ENCODE results near the gene KCNIP4.

Gene KCNIP4

DNA sequence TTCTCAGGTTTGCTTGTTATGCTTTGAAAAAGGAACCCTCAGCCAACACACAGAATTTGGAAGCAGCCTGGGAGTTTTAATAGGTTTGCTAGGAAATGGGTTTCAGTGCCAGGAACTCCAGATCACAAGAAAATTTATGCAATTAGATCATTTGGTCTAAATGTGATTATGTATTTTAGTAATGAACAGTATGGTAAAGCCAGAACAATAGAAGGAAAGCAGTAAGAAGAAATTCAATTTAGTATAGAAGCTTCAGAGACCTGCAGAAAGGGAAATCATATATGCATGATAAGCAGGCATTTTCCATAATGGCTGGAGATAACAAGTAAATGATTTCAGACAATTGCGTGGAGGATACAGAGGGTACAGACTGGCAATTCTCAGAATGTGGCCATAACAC lies 184.7 kb downstream of the KCNIP4 start:
- no peak for DNase-seq (ENCODE audit: low read depth)

DNA sequence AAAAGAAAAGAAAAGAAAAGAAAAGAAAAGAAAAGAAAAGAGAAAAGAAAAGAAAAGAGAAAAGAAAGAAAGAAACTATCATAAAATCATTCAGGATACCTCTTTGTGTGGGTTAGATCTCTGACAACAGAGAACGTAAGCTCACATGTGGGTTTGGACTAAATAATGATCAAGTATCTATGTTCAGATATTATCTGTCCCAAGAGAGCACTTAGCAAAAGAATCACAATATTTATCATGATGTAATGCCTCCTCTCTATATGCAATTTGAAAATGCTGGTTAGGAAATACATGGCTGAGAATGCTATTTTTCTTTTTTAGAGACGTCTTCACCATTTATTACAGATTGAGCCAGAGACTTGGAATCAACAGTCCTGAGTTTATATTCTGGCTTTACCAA lies 191.3 kb downstream of the KCNIP4 start:
- no peak for DNase-seq (ENCODE audit: low read depth)

DNA sequence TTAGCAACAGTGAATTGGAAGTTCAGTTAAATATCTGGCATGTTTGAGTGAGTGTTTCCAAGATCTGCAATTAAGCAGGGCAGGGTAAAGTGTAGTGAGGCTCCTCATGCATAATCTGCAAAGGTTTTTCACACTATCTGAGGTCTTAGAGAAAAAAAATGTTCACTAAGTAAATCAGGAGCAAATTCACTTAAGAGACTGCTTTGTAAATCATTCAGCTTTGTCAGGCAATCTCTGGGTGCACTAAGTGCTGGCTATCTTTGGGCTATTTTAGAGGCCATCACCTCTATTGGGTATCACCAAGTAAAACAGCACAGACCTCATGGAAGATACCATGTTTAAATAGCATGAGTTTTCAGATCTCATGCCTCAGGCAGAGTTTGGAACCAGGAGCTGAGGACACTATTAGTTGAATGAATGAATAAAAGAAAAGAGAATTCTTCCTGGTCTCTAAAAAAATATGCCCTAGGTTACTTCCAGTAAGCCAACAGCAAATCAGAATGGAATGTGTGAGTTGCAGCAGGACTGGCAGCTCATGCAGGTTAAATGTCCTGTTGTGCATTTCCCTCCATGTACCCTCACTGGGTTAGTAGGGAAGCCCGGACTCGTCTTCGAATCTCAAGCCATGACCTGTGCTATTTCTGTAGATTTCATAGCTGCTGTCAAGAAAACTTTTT lies 195.3 kb downstream of the KCNIP4 start:
- no peak for DNase-seq (ENCODE audit: low read depth)

DNA sequence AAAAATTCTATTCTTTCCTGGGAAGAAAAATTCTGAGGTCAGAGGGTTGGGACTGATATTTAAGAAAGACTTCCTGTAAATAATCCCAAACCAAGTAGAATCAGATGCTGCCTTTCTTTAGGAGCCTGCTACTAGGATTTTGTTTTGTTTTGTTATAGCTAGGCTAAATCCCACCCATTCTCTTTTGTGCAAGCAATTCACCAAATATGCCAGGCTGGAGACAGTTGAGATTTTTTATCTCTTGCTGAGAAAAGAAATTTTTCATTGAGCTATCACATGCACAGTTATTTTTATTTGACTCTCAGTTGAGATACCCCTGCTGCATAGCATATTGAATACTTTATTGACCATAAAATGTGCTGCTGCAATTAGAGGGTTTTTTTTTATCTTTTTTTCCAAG lies 196.0 kb downstream of the KCNIP4 start:
- DNase-seq (ENCODE audit: low read depth) = no peak

DNA sequence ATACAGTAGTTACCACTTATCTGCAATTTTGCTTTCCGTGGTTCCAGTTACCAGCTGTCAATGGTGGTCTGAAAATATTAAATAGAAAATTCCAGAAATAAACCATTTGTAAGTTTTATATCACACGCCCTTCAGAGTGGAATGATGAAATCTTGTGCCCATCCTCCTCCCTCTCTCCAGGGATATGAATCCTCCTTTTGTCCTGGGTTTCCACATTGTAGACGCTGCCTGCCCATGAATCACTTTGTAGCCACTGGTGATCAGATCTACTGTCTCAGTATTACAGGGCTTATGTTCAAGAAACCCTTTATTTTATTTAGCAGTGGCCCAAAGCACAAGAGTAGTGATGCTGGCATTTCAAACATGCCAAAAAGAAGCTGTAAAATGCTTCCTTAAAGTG lies 198.6 kb downstream of the KCNIP4 start:
- no peak for DNase-seq (ENCODE audit: low read depth)

DNA sequence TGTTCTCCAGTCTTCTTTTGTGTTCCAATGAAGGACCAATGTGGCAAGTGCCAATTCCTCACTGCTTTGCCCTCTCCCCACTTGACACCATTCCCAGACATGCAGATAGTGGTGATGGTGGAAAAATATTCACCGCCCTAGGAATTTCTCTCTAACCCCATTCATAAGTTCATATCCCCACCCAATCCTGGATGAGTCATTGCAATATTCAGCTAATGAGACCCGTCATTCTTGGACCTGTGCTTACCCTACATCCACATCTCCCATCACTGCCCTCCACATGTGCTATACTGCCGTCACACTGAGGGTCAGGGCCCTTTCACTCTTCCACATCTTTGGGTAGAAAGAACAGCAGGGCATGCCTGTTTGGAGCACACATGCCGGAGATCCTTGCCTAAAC lies 199.2 kb downstream of the KCNIP4 start:
- DNase-seq (ENCODE audit: low read depth) = no peak

DNA sequence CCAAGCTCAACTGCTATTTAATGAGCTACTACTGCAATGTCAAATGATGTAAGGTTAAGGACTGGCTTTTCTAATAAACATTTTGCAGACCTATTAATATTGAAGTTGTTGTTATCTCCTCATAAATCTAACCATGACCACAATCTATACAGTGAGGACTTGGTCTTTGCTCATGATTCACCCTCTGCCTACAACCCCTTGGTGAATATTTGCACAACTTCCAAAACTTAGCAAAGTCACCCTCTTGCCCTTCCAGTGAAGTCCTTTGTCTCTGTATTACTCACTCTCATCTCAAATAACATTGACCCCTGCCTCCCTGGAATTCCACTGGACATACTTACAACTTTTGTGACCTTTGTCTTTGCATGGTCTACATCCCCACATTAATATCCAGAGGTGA lies 204.5 kb downstream of the KCNIP4 start:
- DNase-seq (ENCODE audit: low read depth) = no peak

DNA sequence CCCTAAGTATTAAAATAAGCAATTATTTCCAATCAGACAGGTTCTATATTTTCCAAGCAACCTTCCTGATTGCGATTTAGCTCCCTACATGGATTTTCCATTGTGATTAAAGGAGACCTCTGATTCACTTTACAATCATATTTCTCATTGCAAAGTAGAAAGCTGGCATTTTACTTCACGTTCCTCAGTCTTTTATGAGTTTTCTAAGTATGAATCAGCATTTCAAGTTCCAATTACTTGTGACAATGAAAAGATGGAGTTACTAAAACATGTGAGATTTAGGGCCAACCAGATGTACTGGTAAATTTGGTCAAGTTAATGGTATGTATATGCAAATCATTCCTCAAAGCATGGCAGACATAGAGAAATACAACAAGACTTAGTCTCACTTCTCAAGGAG lies 206.2 kb downstream of the KCNIP4 start:
- DNase-seq (ENCODE audit: low read depth) = no peak

DNA sequence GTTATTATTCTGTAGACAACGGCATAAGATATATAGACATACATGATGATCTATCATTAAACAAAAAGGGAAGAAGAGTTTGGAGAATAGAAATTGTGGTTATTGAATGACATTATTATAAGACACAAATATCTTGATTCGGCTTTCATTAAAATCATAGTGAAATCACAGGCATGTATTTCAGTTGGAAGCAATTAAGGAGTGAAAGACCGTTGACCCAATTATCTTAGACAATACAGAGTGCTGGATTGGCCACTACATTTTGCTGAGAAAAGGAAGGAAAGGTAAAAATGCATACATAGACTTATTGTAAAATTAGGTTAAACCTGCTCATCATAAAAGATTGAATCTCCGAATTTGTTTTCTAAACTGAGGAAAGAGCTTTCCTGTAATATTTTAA lies 209.8 kb downstream of the KCNIP4 start:
- no peak for DNase-seq (ENCODE audit: low read depth)

DNA sequence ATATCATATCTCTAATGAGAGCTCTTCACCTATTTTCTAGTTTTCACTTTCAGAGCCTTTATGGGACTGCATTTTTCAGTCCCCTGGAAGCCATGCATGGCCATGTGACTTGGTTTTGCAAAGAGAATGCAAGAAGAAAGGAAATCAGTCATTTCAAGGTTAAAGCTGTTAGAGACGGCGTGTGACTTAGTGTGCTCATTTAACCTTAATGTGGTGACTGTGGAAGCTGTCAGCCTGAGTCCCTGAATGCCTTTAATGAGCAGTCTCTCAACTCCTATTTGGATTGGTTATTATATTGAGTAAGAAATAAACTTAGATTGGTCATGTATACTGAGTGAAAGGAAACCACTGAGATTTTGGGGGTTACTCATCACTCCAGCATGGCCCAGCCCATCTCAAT lies 212.7 kb downstream of the KCNIP4 start:
- DNase-seq (ENCODE audit: low read depth) = no peak

DNA sequence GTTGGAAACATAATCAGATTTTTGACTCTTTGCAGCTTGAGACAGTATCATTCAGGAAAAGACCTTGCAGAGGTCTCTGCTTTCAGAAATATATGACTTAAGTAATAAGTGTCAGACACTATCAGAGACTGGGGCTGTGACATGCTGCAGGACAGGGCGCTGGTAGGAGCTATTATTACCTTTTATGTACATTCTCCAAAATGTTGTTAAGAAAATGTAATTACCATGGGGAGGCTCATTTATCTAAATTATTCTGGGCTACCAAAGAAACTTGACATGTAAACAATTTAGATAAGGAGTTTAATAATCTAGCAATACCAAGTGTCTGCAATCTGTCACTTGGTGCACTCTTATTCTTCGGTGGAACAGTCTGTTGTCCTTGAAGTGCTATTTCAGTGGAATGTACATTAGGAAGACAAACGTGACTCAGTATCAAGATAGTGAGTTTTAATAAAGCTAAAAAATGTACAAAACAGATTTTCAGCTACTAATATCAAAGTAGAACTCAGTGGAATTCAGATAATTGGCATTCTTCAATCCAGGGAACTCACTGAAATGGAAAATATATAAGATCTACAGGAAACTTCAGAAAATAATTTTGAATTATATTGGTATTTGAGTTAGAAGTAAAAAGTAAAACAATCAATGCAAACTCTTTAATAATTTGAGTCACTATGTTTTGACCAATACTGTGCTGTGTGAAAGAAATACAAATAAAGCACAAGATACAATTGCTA lies 214.5 kb downstream of the KCNIP4 start:
- no peak for DNase-seq (ENCODE audit: low read depth)

DNA sequence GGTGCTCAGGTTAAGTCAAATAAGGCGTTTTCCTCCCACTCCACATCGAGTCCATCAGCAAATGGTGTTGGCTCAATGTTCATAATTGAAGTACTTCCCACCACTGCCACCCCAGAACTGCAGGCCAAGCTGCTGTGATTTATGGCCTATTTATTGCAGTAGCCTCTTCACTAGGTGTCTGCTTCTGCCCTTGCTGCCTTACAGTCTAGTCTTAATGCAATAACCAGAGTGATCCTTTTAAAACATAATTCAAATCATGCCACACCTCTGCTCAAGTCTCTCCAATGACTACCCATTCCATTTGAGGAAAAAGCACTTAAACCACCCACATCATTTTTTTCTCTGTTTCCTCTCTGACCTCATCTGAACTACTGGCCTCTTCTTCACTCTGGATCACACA lies 220.3 kb downstream of the KCNIP4 start:
- no peak for DNase-seq (ENCODE audit: low read depth)

DNA sequence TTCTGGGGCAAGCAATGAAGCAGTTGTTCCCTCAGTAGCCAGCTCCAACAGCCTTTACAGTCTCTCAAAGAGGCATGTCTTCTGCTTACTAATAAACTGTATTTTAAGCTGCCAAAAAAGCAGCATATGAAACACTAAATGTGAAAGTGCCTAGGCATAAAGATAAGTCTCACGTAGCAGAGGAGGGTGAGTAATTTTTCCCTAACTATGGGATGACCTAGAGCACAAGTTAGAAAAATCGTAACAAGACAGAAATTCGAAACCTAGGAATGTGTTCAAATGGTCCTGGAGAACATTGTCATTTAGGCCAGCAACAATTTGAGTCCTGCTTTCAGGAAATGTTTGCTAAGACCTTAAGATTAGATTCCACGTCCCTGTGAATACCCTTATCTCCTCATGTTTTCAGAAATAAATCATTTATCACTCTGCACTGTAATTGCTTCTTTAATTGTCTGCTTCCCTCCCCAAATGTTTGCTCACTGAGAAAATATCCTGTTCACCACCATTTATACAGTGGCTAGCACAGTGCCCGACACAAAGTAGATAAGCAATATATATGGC lies 222.2 kb downstream of the KCNIP4 start:
- no peak for DNase-seq (ENCODE audit: low read depth)

DNA sequence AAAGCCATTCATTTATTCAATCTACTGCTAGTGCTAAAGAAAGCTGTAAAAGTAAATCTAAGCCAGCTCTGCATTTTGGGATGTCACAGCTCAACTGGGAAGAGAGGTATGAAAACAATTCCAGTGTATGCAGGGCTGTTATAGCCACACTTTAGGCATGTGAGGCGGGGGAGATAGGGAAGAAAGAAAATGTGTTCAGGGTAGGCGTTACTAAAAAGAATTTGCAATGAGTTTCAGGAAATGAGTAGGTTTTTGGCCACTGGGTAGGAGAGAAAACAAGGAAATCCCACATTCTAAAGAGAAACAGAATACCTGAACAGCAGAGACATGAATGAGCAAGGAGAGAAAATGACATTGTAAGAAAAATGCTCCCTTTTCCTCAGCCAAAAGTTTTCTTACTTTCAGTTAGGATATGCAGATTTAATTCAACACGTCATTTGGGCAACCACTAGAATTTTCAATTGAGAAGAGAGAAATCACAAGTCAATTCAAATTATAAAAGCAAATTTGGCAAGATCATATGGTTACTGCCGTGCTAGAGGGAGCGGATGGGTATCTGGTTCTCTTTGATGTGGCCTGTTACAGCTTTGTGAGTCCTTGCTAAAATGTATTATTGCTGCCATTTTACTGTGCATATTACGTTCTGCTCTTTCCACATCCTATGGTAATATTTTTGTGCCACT lies 226.3 kb downstream of the KCNIP4 start:
- DNase-seq (ENCODE audit: low read depth) = no peak

DNA sequence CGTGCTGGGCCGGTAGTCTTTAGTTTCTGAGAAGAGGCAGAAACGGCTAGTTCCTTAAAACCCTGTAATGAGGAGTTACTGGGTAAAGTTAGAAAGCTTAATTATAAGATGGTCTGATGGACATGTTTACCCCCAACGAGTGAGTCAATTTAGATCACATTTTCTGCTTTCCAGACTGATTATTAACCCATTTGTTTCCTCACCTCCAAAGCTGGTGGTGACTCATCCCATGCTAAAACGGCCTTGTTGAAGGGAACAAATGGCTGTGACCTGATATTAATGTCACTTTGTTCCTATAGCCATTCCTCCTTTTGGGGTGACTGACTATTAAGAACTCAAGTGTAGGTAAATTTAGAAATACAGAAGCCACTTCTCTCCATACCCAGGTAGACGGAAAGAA lies 232.0 kb downstream of the KCNIP4 start:
- DNase-seq (ENCODE audit: low read depth) = no peak

DNA sequence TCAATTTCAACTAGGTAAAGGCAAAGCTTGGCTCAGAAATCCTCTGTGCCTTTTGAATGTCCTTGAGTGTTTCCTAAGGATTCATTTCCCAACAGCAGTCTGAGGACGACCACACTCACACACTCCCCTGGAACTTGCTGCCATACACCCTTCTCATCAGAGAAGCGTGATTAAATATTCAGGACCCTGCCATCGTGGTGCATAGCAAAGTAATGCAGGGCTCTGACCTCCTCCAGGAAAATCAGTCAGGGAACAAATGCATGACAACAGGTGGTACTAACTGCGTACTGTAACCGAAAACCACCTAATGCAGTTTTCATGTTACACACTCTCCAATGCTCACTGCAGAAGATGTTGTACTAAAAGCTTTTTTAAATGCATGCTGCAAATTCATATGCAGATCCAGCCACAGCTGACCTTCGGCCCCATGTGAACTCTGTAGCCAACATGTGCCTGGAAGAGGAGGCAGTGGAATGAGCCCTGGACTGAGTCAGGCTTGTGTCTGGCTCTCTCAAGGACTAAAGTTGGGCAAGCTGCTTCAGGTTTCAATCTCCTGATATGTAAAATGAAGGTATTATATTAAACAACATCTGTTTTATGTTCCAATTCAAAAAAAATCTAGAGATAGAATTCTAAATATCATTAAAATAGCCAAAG lies 238.3 kb downstream of the KCNIP4 start:
- DNase-seq (ENCODE audit: low read depth) = no peak

DNA sequence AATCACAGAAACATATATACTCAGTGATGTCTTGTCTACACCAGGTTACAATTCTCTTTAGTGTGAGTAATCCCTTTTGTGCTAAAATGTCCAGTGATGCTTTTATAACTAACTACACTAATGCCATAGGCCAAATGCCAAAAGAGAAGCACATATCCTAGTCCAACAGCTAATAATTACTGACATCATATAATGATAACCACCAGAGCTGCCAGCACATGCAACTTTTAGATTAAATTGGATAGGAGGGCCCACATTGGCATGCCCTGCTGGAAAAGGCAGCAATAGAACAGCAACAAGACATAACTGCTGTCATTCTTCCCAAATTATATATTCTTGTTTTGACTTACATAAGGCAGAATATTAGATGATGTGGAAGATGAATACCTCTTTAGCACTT lies 238.8 kb downstream of the KCNIP4 start:
- no peak for DNase-seq (ENCODE audit: low read depth)

DNA sequence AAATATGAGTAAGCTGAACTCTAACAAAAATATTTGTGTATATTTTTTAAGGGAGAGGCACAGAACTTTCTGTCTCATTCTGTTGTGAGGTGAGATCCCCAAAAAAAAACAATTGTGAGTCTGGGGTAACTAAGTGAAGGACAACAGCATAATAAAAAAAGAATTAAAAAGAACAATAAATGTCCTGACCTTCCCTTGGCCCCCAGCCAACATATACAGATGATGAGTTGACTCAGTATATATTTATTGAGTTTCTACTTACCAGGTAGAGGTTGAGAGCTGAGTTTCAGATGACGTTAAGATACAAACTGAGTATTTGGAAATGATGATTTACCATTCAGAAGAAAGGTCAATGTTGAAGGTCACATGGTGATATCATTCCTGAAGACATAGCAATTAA lies 239.5 kb downstream of the KCNIP4 start:
- DNase-seq (ENCODE audit: low read depth) = no peak

DNA sequence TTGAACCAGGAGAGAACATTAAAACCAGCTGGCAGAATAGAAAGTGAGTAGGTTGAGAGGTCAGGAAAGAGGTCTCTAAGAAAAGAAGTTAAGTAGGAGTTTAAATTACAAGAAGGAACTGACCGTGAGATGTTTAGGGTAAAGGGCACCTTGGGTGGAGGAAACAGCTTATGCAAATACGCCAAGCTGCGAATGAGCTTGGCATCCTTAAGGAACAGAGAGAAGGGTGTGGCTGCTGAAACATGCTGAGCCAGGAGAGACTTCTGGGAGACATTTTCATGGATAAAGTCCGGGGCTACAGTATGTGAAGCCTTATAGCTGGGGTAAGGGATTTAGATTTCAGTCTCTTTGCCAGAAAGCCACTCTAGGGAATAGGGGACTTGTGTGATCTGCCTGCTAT lies 249.1 kb downstream of the KCNIP4 start:
- DNase-seq (ENCODE audit: low read depth) = no peak

DNA sequence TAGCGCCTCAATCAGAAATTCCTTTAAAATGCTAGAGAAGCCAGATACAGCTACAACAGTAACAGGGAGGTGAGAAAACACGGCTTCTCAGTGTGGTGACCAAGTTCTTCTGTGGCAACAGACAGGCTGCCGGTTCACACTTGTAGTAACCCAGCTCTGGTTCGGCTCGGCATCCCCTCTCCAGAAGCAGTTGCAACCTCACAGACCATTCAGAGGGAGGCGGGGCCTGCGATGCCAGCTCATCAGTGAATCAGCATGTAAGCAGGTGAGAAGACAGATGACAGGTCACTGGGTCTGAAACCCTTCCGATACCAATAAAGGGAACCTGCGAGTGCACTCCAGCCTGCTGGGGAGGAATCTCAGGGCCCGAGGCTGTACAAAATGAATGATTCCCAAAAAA lies 251.0 kb downstream of the KCNIP4 start:
- DNase-seq (ENCODE audit: low read depth) = no peak

DNA sequence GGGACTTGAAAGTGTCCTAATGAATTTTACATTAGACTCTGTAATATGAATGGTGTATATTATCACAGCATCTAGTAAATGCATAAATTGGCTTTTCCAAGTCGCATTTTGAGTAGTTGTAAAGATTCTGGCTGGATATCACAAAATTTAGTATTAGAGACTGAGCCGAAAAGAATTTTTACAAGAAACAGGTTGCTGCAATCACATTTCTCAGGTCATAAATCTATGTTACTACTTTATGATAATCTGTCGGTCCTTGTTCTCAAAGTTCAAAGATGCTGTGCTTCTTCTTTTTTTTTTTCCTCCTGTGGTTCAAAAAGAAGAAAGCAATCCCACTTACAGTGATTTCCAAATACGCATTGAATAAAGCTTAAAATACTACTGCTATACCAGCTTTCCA lies 253.4 kb downstream of the KCNIP4 start:
- DNase-seq (ENCODE audit: low read depth) = no peak

DNA sequence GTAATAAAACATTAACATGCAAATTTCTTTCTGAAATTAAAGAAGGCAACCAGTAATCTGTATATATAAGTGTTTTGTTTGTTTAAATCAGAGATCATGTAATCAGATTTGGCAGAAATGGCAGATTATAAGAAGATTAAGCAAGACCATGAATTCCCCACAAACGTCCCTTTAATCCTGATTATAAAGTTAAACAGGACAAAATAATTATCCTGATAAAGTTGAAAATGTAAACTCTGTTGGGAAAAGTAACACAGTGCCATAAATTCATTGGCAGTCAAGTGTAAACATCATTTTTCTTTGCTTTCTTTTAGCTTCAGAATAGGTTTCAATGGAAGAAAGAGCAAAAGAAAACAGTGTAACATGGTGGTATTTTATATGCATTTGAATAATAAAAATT lies 256.3 kb downstream of the KCNIP4 start:
- no peak for DNase-seq (ENCODE audit: low read depth)
